ENCODE data around the gene WDFY1. TPM values are rescaled to one million over a fixed set of nuclear protein-coding genes. Genes with fewer than 3 reads are reported as not detected.
A peak's percentile ranks its signal among the peaks of the same experiment; 100 is the strongest.

WDFY1 gene
- total RNA-seq, 1 donor from 2014 or later = 52.6 TPM

DNA sequence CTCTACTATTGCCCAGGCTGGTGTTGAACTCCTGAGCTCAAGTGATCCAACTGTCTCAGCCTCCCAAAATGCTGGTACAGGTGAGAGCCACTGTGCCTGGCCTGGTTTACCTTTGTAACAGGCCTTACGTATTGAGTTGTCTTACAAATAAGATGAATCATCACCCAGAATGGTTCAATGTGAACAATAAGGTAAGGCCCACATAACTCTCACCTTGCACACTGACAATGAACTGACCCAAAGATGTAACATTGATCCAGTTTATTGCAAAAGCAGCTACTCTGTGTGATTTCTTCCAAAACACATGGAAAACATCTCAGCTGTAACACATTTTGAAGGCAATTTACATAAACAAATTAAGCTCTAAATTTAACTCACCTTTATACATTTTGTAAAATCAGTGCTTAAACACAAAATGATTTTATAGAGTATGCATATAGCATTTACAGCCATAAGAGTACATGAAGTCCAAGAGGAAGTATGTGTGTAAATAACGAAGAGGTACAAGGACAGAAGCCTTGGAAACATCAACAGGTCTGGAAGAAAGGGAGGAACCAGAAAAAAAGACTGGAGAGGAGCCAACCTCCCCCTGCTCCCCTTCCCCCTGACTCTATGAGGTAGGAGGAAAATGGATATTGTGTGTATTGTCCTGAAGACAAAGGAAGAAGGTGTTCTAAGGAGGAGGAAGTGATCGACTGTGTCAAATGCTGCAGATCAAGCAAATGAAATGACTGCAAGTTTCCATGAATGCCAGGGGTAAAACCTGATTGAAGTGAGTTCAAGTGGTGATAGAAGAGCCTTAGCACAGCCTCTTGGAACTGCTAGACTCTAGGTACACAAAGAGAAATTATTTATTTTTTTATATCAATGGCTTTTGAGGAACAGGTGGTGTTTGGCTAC, 5.6 kb upstream of the WDFY1 start:
- Histone ChIP-seq H3K9me3 (ENCODE audit: insufficient read depth, low read depth, low read length) (no peaks in the 10 kb centered on the region), H3K27me3 (ENCODE audit: insufficient read depth, low read length) (no peaks in the 10 kb centered on the region), H2AFZ (ENCODE audit: low read depth, low read length) (no peak overlapping the region), H3K4me3 (ENCODE audit: insufficient read depth, low read depth, low read length) (no peak overlapping the region), H3K4me1 (ENCODE audit: insufficient read depth, low read length) (peaks cover 6% of the 10 kb centered on the region), H3K27ac (ENCODE audit: low read depth, low read length) (no peak overlapping the region), H3K36me3 (ENCODE audit: insufficient read depth, low read length) (no peaks in the 10 kb centered on the region), H3K9ac (ENCODE audit: low read length) (no peak overlapping the region), H3K4me2 (ENCODE audit: low read length) (no peak overlapping the region), H4K20me1 (ENCODE audit: insufficient read depth, low read length) (no peaks in the 10 kb centered on the region), H3K79me2 (ENCODE audit: insufficient read depth, low read length) (peaks cover under 1% of the 10 kb centered on the region)
- H3K27me3 Mint-ChIP-seq (ENCODE audit: low read depth, unreplicated experiment) = no peaks in the 10 kb centered on the region
- TF ChIP-seq EZH2 (IDR thresholded peaks at IDR 0.05; ENCODE audit: insufficient read depth, low read length) = no peak
- TF ChIP-seq, protein P1, sequence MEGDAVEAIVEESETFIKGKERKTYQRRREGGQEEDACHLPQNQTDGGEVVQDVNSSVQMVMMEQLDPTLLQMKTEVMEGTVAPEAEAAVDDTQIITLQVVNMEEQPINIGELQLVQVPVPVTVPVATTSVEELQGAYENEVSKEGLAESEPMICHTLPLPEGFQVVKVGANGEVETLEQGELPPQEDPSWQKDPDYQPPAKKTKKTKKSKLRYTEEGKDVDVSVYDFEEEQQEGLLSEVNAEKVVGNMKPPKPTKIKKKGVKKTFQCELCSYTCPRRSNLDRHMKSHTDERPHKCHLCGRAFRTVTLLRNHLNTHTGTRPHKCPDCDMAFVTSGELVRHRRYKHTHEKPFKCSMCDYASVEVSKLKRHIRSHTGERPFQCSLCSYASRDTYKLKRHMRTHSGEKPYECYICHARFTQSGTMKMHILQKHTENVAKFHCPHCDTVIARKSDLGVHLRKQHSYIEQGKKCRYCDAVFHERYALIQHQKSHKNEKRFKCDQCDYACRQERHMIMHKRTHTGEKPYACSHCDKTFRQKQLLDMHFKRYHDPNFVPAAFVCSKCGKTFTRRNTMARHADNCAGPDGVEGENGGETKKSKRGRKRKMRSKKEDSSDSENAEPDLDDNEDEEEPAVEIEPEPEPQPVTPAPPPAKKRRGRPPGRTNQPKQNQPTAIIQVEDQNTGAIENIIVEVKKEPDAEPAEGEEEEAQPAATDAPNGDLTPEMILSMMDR (IDR thresholded peaks at IDR 0.05; ENCODE audit: insufficient read depth, low read depth, low read length) = no peak
- H3K4me3 Mint-ChIP-seq (ENCODE audit: unreplicated experiment) = no peak overlapping the region
- no peak for FAIRE-seq
- H3K36me3 Mint-ChIP-seq (ENCODE audit: low read depth, unreplicated experiment) = no peaks in the 10 kb centered on the region
- H3K27ac Mint-ChIP-seq (ENCODE audit: unreplicated experiment) = peak overlapping the region; percentile 77
- H3K9me3 Mint-ChIP-seq (ENCODE audit: unreplicated experiment) = no peaks in the 10 kb centered on the region
- DNase-seq (ENCODE audit: low read depth) = no peak
- H3K4me1 Mint-ChIP-seq (ENCODE audit: low read depth, unreplicated experiment) = peaks cover 10% of the 10 kb centered on the region

DNA sequence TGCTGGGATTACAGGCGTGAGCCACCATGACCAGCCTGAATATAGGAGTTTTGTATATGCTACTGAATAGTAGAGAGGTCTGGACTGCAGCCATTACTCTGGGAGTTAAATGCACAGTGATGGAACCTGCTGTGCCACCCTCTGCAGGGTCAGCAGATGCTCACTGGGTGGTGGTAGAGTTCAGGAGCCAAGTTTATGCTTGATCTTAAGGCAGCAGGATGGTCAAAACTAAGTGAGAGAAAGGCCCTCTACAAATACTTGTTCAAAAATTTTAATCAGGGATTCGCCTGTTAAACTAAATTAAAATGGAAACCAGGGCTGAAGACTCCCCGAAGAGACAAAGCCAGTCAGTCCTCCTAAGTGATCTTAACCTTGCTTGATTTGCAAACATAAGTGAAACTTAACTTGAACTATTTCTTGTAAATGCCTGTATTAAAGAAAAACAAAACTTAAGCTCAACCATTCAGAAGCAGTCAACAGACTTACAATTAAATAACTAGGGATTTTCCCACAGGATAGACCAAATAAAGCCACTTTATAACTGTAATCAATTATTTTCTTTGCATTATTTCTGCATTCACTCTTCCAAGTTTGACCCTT, 4.2 kb upstream of the WDFY1 start:
- DNase-seq (ENCODE audit: low read depth) (no peak), FAIRE-seq (no peak)
- H3K4me2 ChIP-seq (ENCODE audit: low read length) = no peak overlapping the region
- H3K27ac Mint-ChIP-seq (ENCODE audit: unreplicated experiment) = no peak overlapping the region
- no peak for TF ChIP-seq EZH2 (IDR thresholded peaks at IDR 0.05; ENCODE audit: insufficient read depth, low read length)
- TF ChIP-seq, protein P1 (IDR thresholded peaks at IDR 0.05; ENCODE audit: insufficient read depth, low read depth, low read length) = no peak
- no peak overlapping the region for H3K4me3 ChIP-seq (ENCODE audit: insufficient read depth, low read depth, low read length)
- peaks cover 13% of the 10 kb centered on the region for H3K79me2 ChIP-seq (ENCODE audit: insufficient read depth, low read length)
- no peaks in the 10 kb centered on the region for H3K27me3 ChIP-seq (ENCODE audit: insufficient read depth, low read length)
- no peaks in the 10 kb centered on the region for H3K36me3 ChIP-seq (ENCODE audit: insufficient read depth, low read length)
- H3K4me3 Mint-ChIP-seq (ENCODE audit: unreplicated experiment) = no peak overlapping the region
- no peak overlapping the region for H3K27ac ChIP-seq (ENCODE audit: low read depth, low read length)
- no peaks in the 10 kb centered on the region for H3K9me3 ChIP-seq (ENCODE audit: insufficient read depth, low read depth, low read length)
- no peak overlapping the region for H2AFZ ChIP-seq (ENCODE audit: low read depth, low read length)
- H3K9ac ChIP-seq (ENCODE audit: low read length) = no peak overlapping the region
- H3K27me3 Mint-ChIP-seq (ENCODE audit: low read depth, unreplicated experiment) = no peaks in the 10 kb centered on the region
- peaks cover 6% of the 10 kb centered on the region for H3K4me1 ChIP-seq (ENCODE audit: insufficient read depth, low read length)
- no peaks in the 10 kb centered on the region for H4K20me1 ChIP-seq (ENCODE audit: insufficient read depth, low read length)
- no peaks in the 10 kb centered on the region for H3K36me3 Mint-ChIP-seq (ENCODE audit: low read depth, unreplicated experiment)
- peaks cover 8% of the 10 kb centered on the region for H3K4me1 Mint-ChIP-seq (ENCODE audit: low read depth, unreplicated experiment)
- H3K9me3 Mint-ChIP-seq (ENCODE audit: unreplicated experiment) = no peaks in the 10 kb centered on the region

Data from astrocyte (in vitro differentiated cells and primary cell).